Coronary artery (tissue), 2 donors: ENCODE results near the gene ADGRF4.

Source experiments
- DNase-seq: peaks from one replicate; pipeline ENCODE4 v3.0.0-alpha.2; 2017; ENCODE audit warnings: low spot score
- H3K27ac ChIP-seq, 2 donors: fragments of 200-600 bp; sonication (generic); one replicate each; pipeline ENCODE4 v1.5.1; 2016 to 2019
- H3K4me3 ChIP-seq: fragments of 200-600 bp; sonication (generic); 2 replicates; pipeline ENCODE4 v1.5.1; 2016; ENCODE audit warnings: mild to moderate bottlenecking, moderate library complexity
- CTCF ChIP-seq: fragments of 200-600 bp; sonication (generic); IDR thresholded peaks from one replicate; pipeline ENCODE4 v1.5.1; 2019; ENCODE audit warnings: antibody characterized with exemption

The ADGRF4 gene

DNA sequence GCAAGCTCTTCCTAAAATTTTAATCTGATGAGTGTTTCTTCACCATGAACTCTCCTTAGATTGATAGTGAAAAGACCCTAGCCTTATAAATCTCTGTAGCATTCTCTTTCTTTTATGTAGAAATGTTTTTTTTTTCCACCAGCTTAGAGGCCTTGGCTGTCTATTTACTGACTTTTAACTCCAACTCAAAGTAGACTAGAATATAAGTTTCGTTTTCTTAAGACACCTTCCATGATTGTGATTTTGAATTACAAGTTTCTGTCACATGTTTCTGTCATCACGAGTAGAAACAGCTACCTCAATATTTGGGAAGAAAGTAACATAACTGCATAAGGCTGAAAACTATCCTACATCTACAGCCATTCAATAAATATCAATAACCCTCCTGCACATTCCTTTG is 17.8 kb downstream of the ADGRF4 start:
- Histone ChIP-seq H3K4me3 (no peak overlapping the region), H3K27ac (no peak overlapping the region)
- no peak for DNase-seq
- no peak for TF ChIP-seq CTCF

- DNase-seq: no peak
- Histone ChIP-seq H3K27ac (no peak overlapping the region), H3K4me3 (no peak overlapping the region)
- TF ChIP-seq CTCF: no peak
Measured at GRCh38 chr6:47718571-47718970, 20.2 kb downstream of the ADGRF4 start.

GRCh38 chr6:47721189-47721588 is 22.8 kb downstream of the ADGRF4 start:
- TF ChIP-seq CTCF: no peak
- no peak for DNase-seq
- Histone ChIP-seq H3K27ac (no peak overlapping the region), H3K4me3 (no peak overlapping the region)

GRCh38 chr6:47722194-47722593 is 23.8 kb downstream of the ADGRF4 start:
- no peak overlapping the region for H3K27ac ChIP-seq
- no peak overlapping the region for H3K4me3 ChIP-seq
- TF ChIP-seq CTCF: no peak
- no peak for DNase-seq

DNA sequence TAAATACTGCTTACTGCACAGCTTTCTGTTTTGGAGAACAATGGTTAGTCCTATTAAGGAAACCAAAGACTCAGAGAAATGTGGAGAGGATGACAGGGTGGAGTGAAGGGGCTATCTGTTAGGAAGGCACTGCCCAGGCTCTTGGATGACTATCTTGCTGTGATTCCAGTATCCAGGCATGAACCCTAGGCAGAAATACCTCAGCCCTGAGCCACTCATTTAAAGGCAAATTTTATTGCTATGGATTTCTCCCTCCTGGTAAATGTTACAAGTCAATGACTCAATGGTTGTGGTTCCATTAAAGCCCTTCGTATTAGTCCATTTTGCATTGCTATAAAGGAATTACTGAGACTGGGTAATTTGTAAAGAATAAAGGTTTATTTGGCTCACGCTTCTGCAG is 25.9 kb downstream of the ADGRF4 start:
- DNase-seq: no peak
- H3K27ac ChIP-seq: no peak overlapping the region
- TF ChIP-seq CTCF: no peak
- H3K4me3 ChIP-seq: no peak overlapping the region

GRCh38 chr6:47727391-47727790 is 29.0 kb downstream of the ADGRF4 start:
- no peak overlapping the region for H3K27ac ChIP-seq
- no peak for DNase-seq
- no peak overlapping the region for H3K4me3 ChIP-seq
- no peak for TF ChIP-seq CTCF

DNA sequence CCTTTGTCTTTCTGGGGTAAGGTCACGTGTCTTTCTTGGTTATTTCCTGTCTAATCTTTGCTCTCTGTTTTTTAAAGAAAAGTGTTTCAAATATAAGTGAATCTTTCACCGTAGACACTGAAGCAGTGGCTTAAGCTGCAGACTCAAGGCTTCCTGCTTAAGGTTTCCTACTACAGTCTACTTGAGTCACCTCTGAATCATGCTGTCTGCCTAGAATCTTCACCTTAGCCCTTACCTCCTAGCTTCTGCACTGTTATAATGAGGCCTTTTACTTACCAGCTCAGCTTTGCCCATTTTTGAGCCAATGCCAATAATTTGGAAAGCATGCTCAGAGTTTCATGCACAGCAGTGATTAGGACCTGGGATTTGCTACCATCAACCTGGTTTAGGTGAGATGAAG is 30.6 kb downstream of the ADGRF4 start:
- TF ChIP-seq CTCF: no peak
- H3K27ac ChIP-seq: no peak overlapping the region
- no peak for DNase-seq
- no peak overlapping the region for H3K4me3 ChIP-seq
